ENCODE data around the gene LHX8. TPM values are rescaled to one million over a fixed set of nuclear protein-coding genes. Genes with fewer than 3 reads are reported as not detected.

LHX8 gene
- total RNA-seq (ENCODE audit: low replicate concordance) = 0.31 and 1.2 TPM in 2 replicates
- long read RNA-seq, partial matches to known transcripts = 0 of 1 reads
- long read RNA-seq, other reads (novel, unspliced or antisense) = 0 of 1 reads

DNA sequence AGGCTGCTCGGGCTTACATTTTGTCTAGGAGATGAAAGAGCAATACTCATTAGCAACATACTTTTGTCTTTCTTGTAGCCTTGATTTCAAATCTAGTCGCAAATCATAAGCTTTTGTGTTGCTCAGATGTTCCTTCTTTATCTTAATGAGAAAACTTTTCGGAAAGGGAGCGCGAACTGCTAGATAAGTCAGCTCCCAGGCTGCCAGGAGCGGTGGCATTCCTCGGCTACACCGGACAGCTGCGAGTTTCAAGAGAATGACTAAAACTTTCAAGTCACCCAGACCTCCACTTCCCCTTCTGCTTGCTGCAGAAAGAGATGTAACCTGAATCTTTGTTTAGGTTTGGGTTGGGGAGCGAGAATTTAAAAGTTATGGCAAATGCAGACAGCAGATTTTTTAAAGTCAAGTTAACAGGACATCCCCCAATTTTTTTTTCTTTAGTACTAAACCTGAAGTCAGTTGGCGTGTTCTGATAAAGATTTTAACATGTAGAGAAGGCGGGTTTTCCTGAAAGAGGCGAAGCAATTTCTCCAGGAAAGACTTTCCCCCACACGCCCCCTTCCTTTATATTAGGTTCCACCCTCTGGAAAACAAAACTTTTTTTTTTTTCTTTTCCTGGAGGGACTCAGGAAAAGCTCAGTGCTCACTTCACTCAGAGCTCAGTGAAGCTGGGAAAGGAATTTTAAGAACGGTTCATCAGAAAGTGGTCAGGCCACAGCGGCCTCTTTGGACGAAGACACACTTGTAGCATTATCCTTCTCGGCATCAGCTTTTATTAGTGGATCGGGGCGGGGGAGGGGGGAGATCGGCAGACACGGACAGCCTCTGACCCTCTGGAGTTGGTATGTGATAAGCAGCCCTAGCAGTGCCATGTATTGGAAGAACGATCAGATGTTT, at the start of gene LHX8:
TSS of gene LHX8 (plus strand) at position 639 of the 897 bp plus-strand sequence. CDS start 2,227 bp downstream, outside the sequence.
- no peak for DNase-seq (ENCODE audit: extremely low spot score, unreplicated experiment)
- no peaks in the 10 kb centered on the region for H3K36me3 Mint-ChIP-seq
- H3K27ac Mint-ChIP-seq = peak within 1 kb of the TSS; percentile 81
- peak within 1 kb of the TSS; percentile 85 for H3K4me3 Mint-ChIP-seq
- H3K27me3 Mint-ChIP-seq = peaks cover 97% of the 10 kb centered on the region
- H3K9me3 Mint-ChIP-seq = no peaks in the 10 kb centered on the region
- TF ChIP-seq, protein P1, sequence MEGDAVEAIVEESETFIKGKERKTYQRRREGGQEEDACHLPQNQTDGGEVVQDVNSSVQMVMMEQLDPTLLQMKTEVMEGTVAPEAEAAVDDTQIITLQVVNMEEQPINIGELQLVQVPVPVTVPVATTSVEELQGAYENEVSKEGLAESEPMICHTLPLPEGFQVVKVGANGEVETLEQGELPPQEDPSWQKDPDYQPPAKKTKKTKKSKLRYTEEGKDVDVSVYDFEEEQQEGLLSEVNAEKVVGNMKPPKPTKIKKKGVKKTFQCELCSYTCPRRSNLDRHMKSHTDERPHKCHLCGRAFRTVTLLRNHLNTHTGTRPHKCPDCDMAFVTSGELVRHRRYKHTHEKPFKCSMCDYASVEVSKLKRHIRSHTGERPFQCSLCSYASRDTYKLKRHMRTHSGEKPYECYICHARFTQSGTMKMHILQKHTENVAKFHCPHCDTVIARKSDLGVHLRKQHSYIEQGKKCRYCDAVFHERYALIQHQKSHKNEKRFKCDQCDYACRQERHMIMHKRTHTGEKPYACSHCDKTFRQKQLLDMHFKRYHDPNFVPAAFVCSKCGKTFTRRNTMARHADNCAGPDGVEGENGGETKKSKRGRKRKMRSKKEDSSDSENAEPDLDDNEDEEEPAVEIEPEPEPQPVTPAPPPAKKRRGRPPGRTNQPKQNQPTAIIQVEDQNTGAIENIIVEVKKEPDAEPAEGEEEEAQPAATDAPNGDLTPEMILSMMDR (conservative IDR thresholded peaks at IDR 0.05) = peak; percentile 16
- H3K4me1 Mint-ChIP-seq (ENCODE audit: unreplicated experiment) = peaks cover 34% of the 10 kb centered on the region

DNA sequence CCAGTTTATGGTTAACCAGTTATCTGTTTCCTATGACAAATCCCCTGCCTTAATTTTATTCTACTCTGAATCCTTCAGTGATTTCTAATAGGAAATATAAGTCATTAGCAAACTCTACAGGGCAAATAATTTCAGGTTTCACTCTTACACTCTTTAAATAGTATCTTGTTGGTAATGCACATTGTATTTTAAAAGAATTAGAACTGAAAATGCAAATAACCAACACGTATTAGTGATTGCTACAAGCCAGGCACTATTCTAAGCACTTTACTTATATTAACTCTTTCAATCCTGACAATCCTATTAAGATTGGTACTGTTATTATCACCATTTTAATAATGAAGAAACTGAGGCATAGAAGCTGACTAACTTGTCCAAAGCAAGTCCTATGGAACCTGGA, 48.3 kb upstream of the LHX8 start:
- TF ChIP-seq, protein P1 (conservative IDR thresholded peaks at IDR 0.05) = no peak
- Mint-ChIP-seq H3K4me1 (ENCODE audit: unreplicated experiment) (no peaks in the 10 kb centered on the region), H3K4me3 (no peak overlapping the region)

DNA sequence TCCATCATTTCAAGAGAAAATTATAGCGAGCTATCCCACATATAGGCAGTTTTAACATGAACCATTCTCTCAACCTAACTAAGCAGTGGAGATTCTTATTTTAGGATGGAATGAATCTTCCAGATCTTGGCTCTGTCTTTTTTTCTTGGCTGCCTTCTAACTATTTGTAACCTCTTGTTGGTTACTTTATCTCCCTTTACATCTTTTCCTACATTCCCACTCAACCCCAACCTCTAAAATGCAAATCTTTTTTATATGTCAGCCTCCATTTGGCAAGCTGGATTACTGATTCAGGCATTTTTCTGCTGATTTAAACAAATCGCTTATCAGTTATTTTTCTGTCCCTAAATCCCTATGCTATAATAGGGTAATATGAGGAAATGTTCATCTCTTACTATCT, 46.9 kb upstream of the LHX8 start:
- H3K27me3 Mint-ChIP-seq = no peaks in the 10 kb centered on the region
- peaks cover under 1% of the 10 kb centered on the region for H3K9me3 Mint-ChIP-seq
- no peak for DNase-seq (ENCODE audit: extremely low spot score, unreplicated experiment)
- H3K36me3 Mint-ChIP-seq = peaks cover under 1% of the 10 kb centered on the region
- TF ChIP-seq, protein P1 (conservative IDR thresholded peaks at IDR 0.05) = no peak
- no peak overlapping the region for H3K27ac Mint-ChIP-seq
- H3K4me1 Mint-ChIP-seq (ENCODE audit: unreplicated experiment) = peaks cover 4% of the 10 kb centered on the region
- H3K4me3 Mint-ChIP-seq = no peak overlapping the region

More for the DNA sequence above, 48.3 kb upstream of the LHX8 start:
- no peaks in the 10 kb centered on the region for H3K27me3 Mint-ChIP-seq
- H3K36me3 Mint-ChIP-seq = no peaks in the 10 kb centered on the region
- no peaks in the 10 kb centered on the region for H3K9me3 Mint-ChIP-seq
- DNase-seq (ENCODE audit: extremely low spot score, unreplicated experiment) = no peak
- H3K27ac Mint-ChIP-seq = no peak overlapping the region

DNA sequence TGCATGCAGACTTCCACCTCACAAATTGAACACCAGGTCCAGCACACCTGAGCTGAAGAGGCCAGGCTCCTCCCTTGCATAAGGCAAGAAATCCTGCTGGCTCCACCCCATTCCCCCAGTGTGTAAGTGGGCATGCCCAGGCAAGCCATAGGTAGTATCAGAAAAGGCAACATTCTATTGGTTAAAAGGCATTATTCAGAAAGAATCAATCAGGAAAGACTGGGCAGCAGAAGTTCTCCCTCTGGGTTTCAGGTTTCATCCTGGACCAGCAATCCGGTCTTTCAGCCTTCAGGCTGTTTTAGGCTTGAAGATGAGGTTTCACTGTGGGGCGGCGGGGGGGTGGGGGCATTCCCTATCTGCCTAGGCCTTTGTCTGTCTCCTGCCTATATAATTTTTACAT, 42.0 kb upstream of the LHX8 start:
- Mint-ChIP-seq H3K4me3 (peak overlapping the region; percentile 21), H3K27ac (peak overlapping the region; percentile 75), H3K36me3 (peaks cover 4% of the 10 kb centered on the region), H3K4me1 (ENCODE audit: unreplicated experiment) (peaks cover 8% of the 10 kb centered on the region), H3K27me3 (no peaks in the 10 kb centered on the region), H3K9me3 (peaks cover 5% of the 10 kb centered on the region)
- TF ChIP-seq, protein P1 (conservative IDR thresholded peaks at IDR 0.05) = no peak
- no peak for DNase-seq (ENCODE audit: extremely low spot score, unreplicated experiment)

DNA sequence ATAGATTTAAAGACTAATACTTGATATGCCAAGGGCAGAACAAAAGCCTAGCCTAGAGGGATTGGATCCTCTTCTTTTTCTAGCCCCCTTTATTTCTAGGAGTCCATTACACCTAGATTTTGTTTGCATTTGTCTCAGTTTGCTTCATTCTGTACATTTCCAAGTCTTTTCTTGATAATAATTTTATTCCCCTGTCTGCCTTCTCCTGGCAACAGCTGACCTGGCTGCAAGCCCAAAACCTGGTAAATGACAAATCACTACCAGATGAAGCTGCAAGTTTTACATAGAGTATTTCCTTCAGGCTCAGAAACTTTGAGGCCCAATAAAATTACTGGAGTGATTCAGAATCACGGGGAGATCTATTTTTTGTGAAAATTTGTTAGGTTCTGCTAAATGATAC, 36.5 kb upstream of the LHX8 start:
- Mint-ChIP-seq H3K9me3 (peaks cover under 1% of the 10 kb centered on the region), H3K36me3 (no peaks in the 10 kb centered on the region), H3K4me1 (ENCODE audit: unreplicated experiment) (peaks cover 4% of the 10 kb centered on the region), H3K27me3 (no peaks in the 10 kb centered on the region), H3K4me3 (peak overlapping the region; percentile 18), H3K27ac (no peak overlapping the region)
- no peak for DNase-seq (ENCODE audit: extremely low spot score, unreplicated experiment)
- TF ChIP-seq, protein P1 (conservative IDR thresholded peaks at IDR 0.05) = no peak

All from type B pancreatic cell (in vitro differentiated cells).